NT2/D1 (cell line): ENCODE data around the gene CACNA1C.

ENCODE experiments used
- SUZ12 ChIP-seq: IDR thresholded peaks from 2 replicates; pipeline ENCODE4 v1.6.1; 2011; ENCODE audit not compliant: insufficient read length, insufficient read depth; ENCODE audit errors: extremely low read depth
- ZNF274 ChIP-seq: IDR thresholded peaks from 2 replicates; pipeline ENCODE4 v1.6.1; 2011; ENCODE audit warnings: mild to moderate bottlenecking, low read depth, low read length

GRCh38 chr12:2273751-2274150, 221.0 kb downstream of the CACNA1C start:
- TF ChIP-seq ZNF274 = no peak
- no peak for TF ChIP-seq SUZ12
